MCF 10A (cell line): ENCODE results near the gene CTCF. TPM values are rescaled to one million over a fixed set of nuclear protein-coding genes. Genes with fewer than 3 reads are reported as not detected.
A peak's percentile ranks its signal among the peaks of the same experiment; 100 is the strongest.

Source experiments
- BruUV-seq: library from RNA; stranded (reverse); fragments of 400-500 nt; replicated peaks from 2 replicates; lab custom pipeline; 2021; lab: Mats Ljungman, UMichigan
- CTCF ChIA-PET: fragments of 300-600 bp; sonication (Branson Sonifier 250); formaldehyde crosslinking; extraction: SDS; loops from one replicate; lab custom pipeline; 2021; ENCODE audit warnings: antibody characterized with exemption, inconsistent platforms; lab: Yijun Ruan, JAX
- POLR2A ChIA-PET: fragments of 300-600, 350-650 bp; sonication (Branson Sonifier 250); formaldehyde crosslinking; extraction: SDS; loops from one replicate; lab custom pipeline; 2020; ENCODE audit warnings: antibody characterized with exemption, inconsistent platforms; lab: Yijun Ruan, JAX
- DNase-seq: peaks from one replicate; pipeline ENCODE4 v3.0.0-alpha.2; 2018; ENCODE audit not compliant: unreplicated experiment
- H3K27ac Mint-ChIP-seq: one replicate; pipeline ENCODE4 v1.8.0; 2022; ENCODE audit warnings: mild to moderate bottlenecking, low read depth, mixed read lengths; ENCODE audit not compliant: unreplicated experiment
- H3K27me3 Mint-ChIP-seq: one replicate; pipeline ENCODE4 v1.8.0; 2022; ENCODE audit warnings: mixed read lengths; ENCODE audit not compliant: insufficient read depth, unreplicated experiment
- H3K36me3 Mint-ChIP-seq: one replicate; pipeline ENCODE4 v1.8.0; 2022; ENCODE audit warnings: mild to moderate bottlenecking, moderate library complexity, mixed read lengths; ENCODE audit not compliant: insufficient read depth, unreplicated experiment
- H3K4me1 Mint-ChIP-seq: one replicate; pipeline ENCODE4 v1.8.0; 2022; ENCODE audit warnings: mixed read lengths; ENCODE audit not compliant: insufficient read depth, unreplicated experiment
- H3K4me3 Mint-ChIP-seq: one replicate; pipeline ENCODE4 v1.8.0; 2022; ENCODE audit warnings: mild to moderate bottlenecking, moderate library complexity, mixed read lengths; ENCODE audit not compliant: unreplicated experiment
- H3K9me3 Mint-ChIP-seq: one replicate; pipeline ENCODE4 v1.8.0; 2022; ENCODE audit warnings: mixed read lengths; ENCODE audit not compliant: unreplicated experiment
- intact Hi-C: fragments of 100-400 bp; cut with micrococcal nuclease; formaldehyde crosslinking; loops from 2 replicates; pipeline ENCODE4 v1.14.1; 2022
- total RNA-seq: library from RNA; stranded (reverse); gene quantifications from 2 replicates; pipeline ENCODE4 v1.2.3, GENCODE V29; 2022
- TF ChIP-seq, protein P1 (sequence below): fragments of 200-600 bp; IDR thresholded peaks from one replicate; pipeline ENCODE4 v1.8.0; 2022; ENCODE audit warnings: antibody characterized with exemption, mild to moderate bottlenecking; ENCODE audit not compliant: unreplicated experiment

The CTCF gene
- total RNA-seq, 1 experiment from 2014 or later, result 40.6 TPM

DNA sequence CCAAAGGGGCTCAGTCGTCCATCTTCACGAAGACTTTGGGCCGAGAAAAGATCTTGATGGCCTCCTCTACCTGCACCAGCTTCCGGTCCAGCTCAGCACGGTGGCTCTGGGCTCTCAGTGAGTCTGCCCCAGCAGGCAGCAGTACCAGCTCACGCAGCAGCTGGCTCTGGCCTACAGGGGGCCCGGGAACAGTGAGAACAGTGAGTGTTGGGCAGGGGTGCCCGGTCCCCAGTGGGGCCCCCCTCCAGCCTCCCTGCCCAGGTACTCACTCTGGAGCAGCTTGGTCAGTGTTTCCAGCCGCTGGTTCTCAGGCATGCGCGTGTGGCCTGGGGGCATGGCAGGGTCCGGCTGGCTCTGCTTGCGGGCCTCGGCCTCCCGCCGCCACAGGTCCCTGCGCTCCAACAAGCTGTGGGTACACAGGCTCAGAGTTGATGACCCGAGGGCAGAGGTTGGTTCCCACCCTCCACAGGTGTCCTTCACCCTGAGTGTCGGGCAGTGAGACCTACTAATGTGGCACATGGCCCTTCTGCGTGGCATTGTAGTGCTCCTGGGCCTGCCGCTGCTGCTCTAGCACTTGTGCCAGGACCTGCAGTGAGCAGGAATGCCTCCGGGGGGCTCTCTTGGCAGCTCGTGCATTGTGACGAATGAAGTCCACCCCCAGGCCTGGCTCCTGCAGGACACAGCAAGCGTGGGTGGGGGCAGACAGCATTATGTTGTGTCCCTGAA is 101.0 kb downstream of the CTCF start:
- ChIA-PET POLR2A (interaction anchor here (0.5 to 1.2 kb wide), 3 partner anchors 99 to 127 kb away, joined by 3 read pairs; partner anchors contain the start of gene CTCF), CTCF (interaction anchor here (0.6 to 6.9 kb wide), 8 partner anchors 9 to 240 kb away, joined by 3 to 57 read pairs (median 3); no protein-coding TSS in a partner anchor)
- no peaks in the 10 kb centered on the region for H3K9me3 Mint-ChIP-seq
- H3K36me3 Mint-ChIP-seq, result peaks cover 1% of the 10 kb centered on the region
- no peak for DNase-seq
- no peak overlapping the region for H3K27ac Mint-ChIP-seq
- no peak overlapping the region for H3K4me3 Mint-ChIP-seq
- BruUV-seq, result no TSS peak
- H3K27me3 Mint-ChIP-seq, result no peaks in the 10 kb centered on the region
- TF ChIP-seq, protein P1, sequence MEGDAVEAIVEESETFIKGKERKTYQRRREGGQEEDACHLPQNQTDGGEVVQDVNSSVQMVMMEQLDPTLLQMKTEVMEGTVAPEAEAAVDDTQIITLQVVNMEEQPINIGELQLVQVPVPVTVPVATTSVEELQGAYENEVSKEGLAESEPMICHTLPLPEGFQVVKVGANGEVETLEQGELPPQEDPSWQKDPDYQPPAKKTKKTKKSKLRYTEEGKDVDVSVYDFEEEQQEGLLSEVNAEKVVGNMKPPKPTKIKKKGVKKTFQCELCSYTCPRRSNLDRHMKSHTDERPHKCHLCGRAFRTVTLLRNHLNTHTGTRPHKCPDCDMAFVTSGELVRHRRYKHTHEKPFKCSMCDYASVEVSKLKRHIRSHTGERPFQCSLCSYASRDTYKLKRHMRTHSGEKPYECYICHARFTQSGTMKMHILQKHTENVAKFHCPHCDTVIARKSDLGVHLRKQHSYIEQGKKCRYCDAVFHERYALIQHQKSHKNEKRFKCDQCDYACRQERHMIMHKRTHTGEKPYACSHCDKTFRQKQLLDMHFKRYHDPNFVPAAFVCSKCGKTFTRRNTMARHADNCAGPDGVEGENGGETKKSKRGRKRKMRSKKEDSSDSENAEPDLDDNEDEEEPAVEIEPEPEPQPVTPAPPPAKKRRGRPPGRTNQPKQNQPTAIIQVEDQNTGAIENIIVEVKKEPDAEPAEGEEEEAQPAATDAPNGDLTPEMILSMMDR, result peak; percentile 9
- intact Hi-C loops, result no loop called here
- peaks cover 6% of the 10 kb centered on the region for H3K4me1 Mint-ChIP-seq

GRCh38 chr16:67663877-67664222 is 101.5 kb downstream of the CTCF start:
- intact Hi-C loops, result no loop called here
- ChIA-PET CTCF (interaction anchor here (0.6 to 6.9 kb wide), 6 partner anchors 20 to 240 kb away, joined by 3 to 57 read pairs (median 3); no protein-coding TSS in a partner anchor), POLR2A (interaction anchor here (1.2 kb wide), 1 partner anchor 101 kb away, joined by 3 read pairs; the partner anchor contains the start of gene CTCF)

DNA sequence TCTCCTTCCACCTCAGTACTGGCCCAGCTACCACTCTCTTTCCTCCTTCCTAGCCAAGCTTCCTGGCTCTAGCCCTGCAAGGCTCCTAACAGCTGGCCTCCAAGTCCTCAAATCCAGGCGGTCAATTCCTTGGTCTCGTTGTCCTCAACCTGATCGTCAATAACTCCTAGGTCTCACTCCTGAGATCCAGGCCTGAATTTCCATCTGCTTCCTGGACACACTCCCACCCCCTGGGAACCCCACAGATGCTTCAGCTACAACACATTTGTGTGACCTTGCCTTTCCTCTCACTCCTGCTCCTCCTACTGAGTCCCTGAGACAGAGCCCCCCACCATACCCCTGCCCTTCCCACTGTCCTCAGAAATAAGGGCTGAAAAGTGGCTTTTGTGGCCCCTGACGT is 101.9 kb downstream of the CTCF start:
- H3K4me1 Mint-ChIP-seq, result peaks cover 2% of the 10 kb centered on the region
- TF ChIP-seq, protein P1, result no peak
- H3K36me3 Mint-ChIP-seq, result peaks cover 4% of the 10 kb centered on the region
- DNase-seq, result no peak
- no peaks in the 10 kb centered on the region for H3K9me3 Mint-ChIP-seq
- no peak overlapping the region for H3K27ac Mint-ChIP-seq
- ChIA-PET CTCF (interaction anchor here (0.6 to 6.9 kb wide), 2 partner anchors 143 to 239 kb away, joined by 3 to 57 read pairs; no protein-coding TSS in a partner anchor), POLR2A (no interaction called here)
- no peak overlapping the region for H3K4me3 Mint-ChIP-seq
- no TSS peak for BruUV-seq
- intact Hi-C loops, result no loop called here
- H3K27me3 Mint-ChIP-seq, result no peaks in the 10 kb centered on the region

More at GRCh38 chr16:67663877-67664222, 101.5 kb downstream of the CTCF start:
- peaks cover 6% of the 10 kb centered on the region for H3K4me1 Mint-ChIP-seq
- no peaks in the 10 kb centered on the region for H3K27me3 Mint-ChIP-seq
- H3K9me3 Mint-ChIP-seq, result no peaks in the 10 kb centered on the region
- BruUV-seq, result no TSS peak
- no peak for DNase-seq
- no peak overlapping the region for H3K4me3 Mint-ChIP-seq
- no peak overlapping the region for H3K27ac Mint-ChIP-seq
- TF ChIP-seq, protein P1, result no peak
- H3K36me3 Mint-ChIP-seq, result peaks cover 4% of the 10 kb centered on the region

DNA sequence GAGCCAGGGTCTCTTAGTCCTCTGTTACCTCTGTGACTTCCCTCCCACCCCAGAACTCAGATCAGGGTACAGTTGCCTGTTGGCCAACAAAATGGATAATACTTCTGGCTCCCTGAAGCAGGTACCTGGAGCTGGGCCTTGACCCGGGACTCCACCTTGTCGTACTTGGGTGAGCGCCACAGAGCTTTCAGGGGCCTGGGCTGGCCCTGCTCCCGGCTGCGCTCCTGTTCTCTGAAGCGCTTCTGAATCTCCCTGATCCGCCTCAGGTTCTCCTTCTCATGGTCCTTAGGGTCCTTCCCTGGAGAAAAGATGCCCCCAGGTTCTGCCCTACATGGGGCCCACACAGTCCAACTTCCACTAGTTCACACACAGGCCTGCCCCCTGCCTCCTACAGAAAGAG is 102.5 kb downstream of the CTCF start:
- H3K27me3 Mint-ChIP-seq, result no peaks in the 10 kb centered on the region

More for the DNA sequence above, 102.5 kb downstream of the CTCF start:
- Mint-ChIP-seq H3K9me3 (no peaks in the 10 kb centered on the region), H3K4me3 (no peak overlapping the region), H3K27ac (no peak overlapping the region), H3K36me3 (peaks cover 4% of the 10 kb centered on the region), H3K4me1 (no peaks in the 10 kb centered on the region)
- TF ChIP-seq, protein P1, result no peak
- intact Hi-C loops, result no loop called here
- ChIA-PET POLR2A (interaction anchor here (1.6 kb wide), 1 partner anchor 101 kb away, joined by 6 read pairs; no protein-coding TSS in a partner anchor), CTCF (interaction anchor here (0.7 to 6.9 kb wide), 2 partner anchors 132 to 144 kb away, joined by 3 to 57 read pairs; no protein-coding TSS in a partner anchor)
- DNase-seq, result no peak
- BruUV-seq, result no TSS peak
